Liver (tissue), 3 donors: ENCODE results near the gene SPTBN5.

Experiments
- FOXA2 ChIP-seq: IDR thresholded peaks from 2 replicates; pipeline ENCODE4 v1.6.1; 2016; ENCODE audit warnings: antibody characterized with exemption
- JUND ChIP-seq, 2 donors: IDR thresholded peaks; 2 replicates each; pipeline ENCODE4 v1.6.1; 2016; ENCODE audit warnings: antibody characterized with exemption in 2 of 2
- RAD21 ChIP-seq, 2 donors: IDR thresholded peaks; 2 replicates each; pipeline ENCODE4 v1.6.1; 2016; ENCODE audit warnings: antibody characterized with exemption in 2 of 2, mild to moderate bottlenecking in 2 of 2
- RXRA ChIP-seq, 2 donors: IDR thresholded peaks; 2 replicates each; pipeline ENCODE4 v1.6.1; 2017 to 2018; ENCODE audit warnings: antibody characterized with exemption in 2 of 2, mild to moderate bottlenecking in 1 of 2
- SP1 ChIP-seq: IDR thresholded peaks from 2 replicates; pipeline ENCODE4 v1.6.1; 2018; ENCODE audit warnings: antibody characterized with exemption, mild to moderate bottlenecking
- TF ChIP-seq, protein P1 (sequence below): fragments of 150-350 bp; IDR thresholded peaks from 2 replicates; pipeline ENCODE4 v1.5.1; 2017; ENCODE audit warnings: improper control_type of control experiment, low read depth, low read length; ENCODE audit not compliant: missing input control
- TF ChIP-seq, protein P2 (sequence below): IDR thresholded peaks from 2 replicates; pipeline ENCODE4 v1.6.1; 2016; ENCODE audit warnings: antibody characterized with exemption
- TF ChIP-seq, protein P3 (sequence below): IDR thresholded peaks from 2 replicates; pipeline ENCODE4 v1.6.1; 2016; ENCODE audit warnings: antibody characterized with exemption
- TF ChIP-seq, protein P4 (sequence below): IDR thresholded peaks from 2 replicates; pipeline ENCODE4 v1.6.1; 2016; ENCODE audit warnings: antibody characterized with exemption, mild to moderate bottlenecking
- donor health status: healthy.
- donor health status: healthy.

DNA sequence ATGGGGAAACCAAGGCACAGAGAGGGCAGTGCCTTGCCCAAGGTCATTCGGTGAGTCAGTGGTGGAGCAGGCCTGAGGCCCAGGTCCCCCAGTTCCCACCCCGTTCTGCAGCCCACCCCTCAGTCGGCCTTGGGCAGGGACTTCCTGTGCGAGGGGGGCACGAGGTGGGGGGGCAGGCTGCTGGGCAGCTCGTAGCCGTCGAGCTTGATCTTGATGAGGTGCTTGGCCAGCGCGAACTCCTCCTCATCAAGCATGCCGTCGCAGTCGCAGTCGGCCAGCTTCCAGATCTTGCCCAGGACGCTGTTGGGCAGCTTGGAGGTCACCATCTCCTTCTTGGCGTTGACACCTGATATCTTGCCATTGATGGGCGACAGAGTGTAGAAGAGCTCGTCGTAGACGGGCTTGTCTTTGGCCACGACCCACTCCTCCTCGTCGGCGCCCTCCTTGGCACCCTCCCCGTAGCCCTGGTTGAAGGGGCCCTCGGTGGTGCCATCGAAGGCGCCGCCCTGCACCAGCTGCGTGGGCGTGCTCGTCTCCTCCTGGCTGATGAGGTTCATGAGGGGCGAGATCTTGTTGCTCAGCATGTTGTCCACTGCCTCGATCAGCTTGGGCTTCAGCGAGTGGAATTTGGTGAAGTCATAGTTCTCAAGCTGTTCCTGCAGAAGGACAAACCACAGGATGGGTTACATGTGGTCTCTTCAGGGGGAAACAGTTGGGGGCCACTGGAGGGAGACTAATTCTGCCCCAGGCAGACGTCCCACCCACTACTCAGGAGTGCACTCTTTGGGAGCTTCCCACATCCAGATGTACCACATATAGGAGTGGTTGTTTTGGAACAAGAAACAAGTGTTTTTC is 6.9 kb upstream of the SPTBN5 start:
- TF ChIP-seq RXRA (IDR thresholded peaks at IDR 0.05) (no peak), JUND (IDR thresholded peaks at IDR 0.05) (no peak), SP1 (no peak), FOXA2 (no peak), RAD21 (IDR thresholded peaks at IDR 0.05) (no peak)
- TF ChIP-seq, protein P1, sequence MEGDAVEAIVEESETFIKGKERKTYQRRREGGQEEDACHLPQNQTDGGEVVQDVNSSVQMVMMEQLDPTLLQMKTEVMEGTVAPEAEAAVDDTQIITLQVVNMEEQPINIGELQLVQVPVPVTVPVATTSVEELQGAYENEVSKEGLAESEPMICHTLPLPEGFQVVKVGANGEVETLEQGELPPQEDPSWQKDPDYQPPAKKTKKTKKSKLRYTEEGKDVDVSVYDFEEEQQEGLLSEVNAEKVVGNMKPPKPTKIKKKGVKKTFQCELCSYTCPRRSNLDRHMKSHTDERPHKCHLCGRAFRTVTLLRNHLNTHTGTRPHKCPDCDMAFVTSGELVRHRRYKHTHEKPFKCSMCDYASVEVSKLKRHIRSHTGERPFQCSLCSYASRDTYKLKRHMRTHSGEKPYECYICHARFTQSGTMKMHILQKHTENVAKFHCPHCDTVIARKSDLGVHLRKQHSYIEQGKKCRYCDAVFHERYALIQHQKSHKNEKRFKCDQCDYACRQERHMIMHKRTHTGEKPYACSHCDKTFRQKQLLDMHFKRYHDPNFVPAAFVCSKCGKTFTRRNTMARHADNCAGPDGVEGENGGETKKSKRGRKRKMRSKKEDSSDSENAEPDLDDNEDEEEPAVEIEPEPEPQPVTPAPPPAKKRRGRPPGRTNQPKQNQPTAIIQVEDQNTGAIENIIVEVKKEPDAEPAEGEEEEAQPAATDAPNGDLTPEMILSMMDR = no peak
- TF ChIP-seq, protein P2, sequence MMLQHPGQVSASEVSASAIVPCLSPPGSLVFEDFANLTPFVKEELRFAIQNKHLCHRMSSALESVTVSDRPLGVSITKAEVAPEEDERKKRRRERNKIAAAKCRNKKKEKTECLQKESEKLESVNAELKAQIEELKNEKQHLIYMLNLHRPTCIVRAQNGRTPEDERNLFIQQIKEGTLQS = no peak
- TF ChIP-seq, protein P3, sequence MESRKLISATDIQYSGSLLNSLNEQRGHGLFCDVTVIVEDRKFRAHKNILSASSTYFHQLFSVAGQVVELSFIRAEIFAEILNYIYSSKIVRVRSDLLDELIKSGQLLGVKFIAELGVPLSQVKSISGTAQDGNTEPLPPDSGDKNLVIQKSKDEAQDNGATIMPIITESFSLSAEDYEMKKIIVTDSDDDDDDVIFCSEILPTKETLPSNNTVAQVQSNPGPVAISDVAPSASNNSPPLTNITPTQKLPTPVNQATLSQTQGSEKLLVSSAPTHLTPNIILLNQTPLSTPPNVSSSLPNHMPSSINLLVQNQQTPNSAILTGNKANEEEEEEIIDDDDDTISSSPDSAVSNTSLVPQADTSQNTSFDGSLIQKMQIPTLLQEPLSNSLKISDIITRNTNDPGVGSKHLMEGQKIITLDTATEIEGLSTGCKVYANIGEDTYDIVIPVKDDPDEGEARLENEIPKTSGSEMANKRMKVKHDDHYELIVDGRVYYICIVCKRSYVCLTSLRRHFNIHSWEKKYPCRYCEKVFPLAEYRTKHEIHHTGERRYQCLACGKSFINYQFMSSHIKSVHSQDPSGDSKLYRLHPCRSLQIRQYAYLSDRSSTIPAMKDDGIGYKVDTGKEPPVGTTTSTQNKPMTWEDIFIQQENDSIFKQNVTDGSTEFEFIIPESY = no peak
- TF ChIP-seq, protein P4, sequence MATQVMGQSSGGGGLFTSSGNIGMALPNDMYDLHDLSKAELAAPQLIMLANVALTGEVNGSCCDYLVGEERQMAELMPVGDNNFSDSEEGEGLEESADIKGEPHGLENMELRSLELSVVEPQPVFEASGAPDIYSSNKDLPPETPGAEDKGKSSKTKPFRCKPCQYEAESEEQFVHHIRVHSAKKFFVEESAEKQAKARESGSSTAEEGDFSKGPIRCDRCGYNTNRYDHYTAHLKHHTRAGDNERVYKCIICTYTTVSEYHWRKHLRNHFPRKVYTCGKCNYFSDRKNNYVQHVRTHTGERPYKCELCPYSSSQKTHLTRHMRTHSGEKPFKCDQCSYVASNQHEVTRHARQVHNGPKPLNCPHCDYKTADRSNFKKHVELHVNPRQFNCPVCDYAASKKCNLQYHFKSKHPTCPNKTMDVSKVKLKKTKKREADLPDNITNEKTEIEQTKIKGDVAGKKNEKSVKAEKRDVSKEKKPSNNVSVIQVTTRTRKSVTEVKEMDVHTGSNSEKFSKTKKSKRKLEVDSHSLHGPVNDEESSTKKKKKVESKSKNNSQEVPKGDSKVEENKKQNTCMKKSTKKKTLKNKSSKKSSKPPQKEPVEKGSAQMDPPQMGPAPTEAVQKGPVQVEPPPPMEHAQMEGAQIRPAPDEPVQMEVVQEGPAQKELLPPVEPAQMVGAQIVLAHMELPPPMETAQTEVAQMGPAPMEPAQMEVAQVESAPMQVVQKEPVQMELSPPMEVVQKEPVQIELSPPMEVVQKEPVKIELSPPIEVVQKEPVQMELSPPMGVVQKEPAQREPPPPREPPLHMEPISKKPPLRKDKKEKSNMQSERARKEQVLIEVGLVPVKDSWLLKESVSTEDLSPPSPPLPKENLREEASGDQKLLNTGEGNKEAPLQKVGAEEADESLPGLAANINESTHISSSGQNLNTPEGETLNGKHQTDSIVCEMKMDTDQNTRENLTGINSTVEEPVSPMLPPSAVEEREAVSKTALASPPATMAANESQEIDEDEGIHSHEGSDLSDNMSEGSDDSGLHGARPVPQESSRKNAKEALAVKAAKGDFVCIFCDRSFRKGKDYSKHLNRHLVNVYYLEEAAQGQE = no peak
